NCI-H1436 (cell line): Measurements from ENCODE around the gene PSD2.
A peak's percentile ranks its signal among the peaks of the same experiment; 100 is the strongest.

ENCODE experiments used
- DNase-seq: peaks from one replicate; lab custom pipeline; 2025; lab: John Stamatoyannopoulos, UW

Gene PSD2

GRCh38 chr5:139795074-139796001 lies at the start of gene PSD2:
TSS of gene PSD2 (plus strand) at chr5:139795808. CDS start at chr5:139809441, 13,633 bp downstream.
- peak; percentile 13 for DNase-seq

GRCh38 chr5:139746691-139747582 lies 48.7 kb upstream of the PSD2 start:
- no peak for DNase-seq

DNA sequence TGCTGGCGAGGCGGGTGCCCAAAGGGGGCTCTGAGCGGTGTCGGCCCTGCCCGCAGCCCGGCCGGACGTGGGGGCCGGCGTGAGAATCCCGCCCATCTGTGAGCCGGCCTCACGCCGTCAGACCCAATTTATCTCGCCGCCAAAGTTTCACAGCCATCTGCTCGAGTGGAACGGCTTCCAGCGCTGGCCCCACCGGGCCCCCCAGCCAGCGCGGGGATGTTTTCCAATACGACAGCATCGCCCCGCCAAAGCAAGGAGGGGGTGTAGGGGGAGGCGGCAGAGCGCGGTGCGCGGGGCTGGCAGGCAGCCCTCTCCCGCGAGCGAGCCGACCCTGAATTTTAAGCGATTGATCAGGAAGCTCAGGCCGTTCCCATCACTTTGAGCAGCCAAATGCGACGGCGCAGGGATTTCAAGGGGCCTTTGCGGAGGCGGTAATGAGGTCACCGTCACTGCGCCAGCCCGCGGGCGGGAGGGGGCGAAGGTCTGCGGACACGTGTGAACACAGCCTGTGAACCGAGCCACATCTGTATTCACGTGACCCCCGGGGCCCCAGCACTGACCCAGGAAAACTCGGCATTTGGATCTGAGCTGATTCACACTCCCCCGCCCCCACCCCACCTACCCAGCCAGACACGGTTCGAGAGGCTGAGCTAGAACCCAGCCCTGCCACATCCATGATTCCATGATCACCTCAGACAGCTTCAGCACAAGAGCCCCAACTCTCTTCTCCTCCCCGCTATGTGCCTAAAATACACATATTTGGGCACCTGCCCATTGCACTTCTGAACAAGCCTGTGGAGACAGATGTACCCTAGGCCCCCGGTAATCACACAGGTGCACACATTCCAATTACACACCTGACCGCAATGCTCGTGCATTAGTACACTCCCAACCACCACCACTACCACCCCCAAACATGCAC lies 47.8 kb upstream of the PSD2 start:
- DNase-seq, result no peak

GRCh38 chr5:139748505-139748826 lies 47.1 kb upstream of the PSD2 start:
- no peak for DNase-seq

GRCh38 chr5:139749242-139749641 lies 46.4 kb upstream of the PSD2 start:
- no peak for DNase-seq

DNA sequence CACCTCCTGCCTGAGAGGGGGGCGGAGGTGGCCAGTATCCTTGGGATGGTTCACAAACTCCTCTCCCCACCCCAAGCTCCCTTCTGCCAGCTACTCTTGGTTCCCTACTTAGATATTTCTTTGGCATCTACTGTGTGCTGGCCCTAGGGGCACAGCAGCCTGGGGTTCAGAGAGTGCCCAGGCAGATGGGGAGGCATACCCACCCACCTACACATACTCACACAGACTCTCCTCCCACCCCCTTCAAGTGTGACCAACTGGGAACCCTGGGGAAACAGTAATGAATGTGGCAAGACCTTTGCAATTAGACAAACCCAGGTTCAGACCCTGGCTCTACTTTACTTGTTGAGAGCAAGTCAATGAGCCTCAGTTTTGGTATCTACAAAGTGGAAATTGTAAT lies 44.4 kb upstream of the PSD2 start:
- no peak for DNase-seq

DNA sequence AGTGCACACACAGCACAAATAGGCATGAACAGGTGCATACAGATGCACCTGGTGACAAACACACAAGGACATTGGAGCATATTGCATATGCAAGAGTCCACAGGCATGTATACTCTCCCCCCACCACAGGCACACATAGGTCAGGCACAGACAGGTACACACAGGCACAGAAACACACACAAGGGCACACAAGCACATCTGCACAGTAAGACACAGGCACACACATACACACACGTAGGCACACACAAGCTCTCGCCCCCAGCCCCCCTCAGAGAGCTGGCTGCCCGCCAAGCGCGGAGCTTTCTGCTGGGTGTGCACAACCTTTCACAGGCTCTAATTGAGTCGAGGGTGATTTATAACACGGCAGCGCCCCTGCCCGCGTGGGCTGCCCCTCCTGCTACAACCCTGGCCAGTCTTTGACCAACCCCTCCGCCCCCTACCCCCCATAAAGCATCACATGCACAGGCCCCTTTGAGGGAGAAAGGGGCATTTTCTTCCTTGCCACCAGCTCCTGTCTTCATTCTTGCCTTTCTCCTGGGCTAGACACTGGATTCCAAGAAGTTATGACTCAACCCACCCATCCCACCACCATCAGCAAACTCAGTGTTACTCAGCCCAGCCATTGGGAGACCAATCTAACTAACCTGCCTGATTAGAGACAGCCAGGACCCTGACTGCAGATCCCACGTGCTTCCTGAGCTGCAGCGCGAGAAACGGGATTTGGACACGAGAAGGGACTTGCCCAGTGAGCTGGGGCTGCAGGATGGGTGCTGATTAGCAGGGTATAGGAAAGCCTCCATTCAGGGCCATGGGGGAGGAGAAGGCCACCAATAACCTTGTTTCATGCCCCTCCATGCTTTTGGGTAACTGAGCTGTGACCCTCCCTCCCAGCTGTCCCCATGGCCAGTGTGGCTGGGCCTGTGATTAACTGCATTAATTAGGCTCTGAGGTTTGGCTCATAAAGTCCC lies 42.8 kb upstream of the PSD2 start:
- no peak for DNase-seq

DNA sequence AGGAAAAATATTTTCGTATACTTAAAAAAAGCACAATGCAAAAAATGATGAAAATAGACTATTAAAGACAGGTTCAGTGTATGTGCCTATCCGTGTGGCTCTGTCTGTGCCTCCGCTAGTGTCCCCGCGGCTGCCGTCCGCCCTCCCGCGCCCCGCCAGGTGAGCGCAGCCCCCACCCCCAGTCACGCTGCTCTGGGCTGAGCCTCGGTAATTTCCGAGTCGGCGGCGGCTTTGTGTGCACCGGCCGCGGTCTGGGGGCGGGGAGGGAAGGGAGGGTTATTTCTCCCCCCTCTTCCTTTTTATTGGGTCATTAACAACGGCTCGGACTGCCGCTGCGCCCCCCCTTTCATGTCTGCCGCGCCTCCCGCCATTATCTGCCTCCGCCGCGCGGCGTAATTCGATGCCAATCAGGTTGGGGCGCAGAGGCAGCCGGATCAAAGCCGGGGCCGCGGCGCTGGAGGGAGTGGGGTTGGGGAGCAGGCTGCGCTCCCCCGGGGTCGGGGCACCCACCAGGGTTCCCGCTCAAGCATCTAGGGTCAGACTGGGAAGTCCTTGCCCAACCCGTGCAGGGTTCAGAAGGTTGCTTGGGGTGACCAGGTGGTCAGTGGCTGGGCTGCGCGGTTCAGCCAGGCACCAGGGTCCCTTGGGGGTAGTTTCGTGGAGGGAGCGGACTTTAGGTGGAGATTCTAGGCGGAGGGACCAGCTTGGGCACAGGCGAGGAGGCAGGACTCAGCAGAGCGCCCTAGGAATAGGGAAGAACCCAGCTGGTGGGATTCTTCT lies 39.5 kb upstream of the PSD2 start:
- peak; percentile 52 for DNase-seq

DNA sequence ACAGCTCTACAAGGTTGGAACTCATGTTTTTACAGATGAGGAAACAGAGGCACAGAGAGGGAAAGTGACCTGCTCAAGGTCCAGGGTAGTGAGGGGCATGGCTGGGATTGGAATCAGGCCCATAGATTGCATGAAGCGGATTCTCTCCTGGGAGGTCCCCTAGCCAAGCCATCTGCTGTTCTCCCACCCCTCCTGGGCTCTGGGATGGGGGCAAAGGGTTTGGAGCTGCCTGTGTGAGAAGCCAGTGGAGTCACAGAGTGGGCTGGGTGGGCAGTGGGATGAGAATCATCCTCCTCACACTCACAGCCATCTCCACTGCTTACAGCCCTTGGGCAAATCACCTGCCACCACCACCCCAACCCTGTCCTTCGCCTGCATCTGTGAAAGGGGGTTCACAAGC lies 38.6 kb upstream of the PSD2 start:
- no peak for DNase-seq

GRCh38 chr5:139757727-139758509 lies 37.7 kb upstream of the PSD2 start:
- no peak for DNase-seq

DNA sequence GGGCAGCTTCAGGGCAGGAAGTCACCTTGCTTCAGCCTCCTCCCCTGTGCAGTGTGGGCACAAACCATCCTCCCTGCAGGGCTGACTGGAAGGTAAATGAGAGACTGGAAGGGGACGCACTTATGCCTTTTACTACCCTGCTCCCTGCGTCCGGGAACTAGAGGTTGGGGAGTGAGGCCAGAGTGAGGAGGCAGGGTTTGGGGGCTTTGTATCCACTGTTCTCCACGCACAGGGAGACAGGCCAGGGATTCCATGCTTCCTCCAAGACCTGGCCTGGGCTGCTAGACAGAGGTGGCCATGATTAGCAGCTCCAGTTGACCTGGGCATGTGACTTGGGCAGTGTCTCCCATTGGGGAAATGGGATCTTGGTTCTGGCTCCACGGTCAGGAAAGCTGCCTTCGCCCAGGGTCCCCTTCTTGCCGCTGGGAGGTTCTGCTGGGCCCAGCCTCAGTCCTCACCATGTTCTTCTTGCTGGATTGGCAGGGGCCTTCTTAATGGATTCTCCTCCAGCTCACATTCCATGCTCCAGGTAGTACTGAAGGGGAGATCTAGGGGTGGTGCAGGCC lies 37.0 kb upstream of the PSD2 start:
- no peak for DNase-seq

GRCh38 chr5:139759219-139759721 lies 36.3 kb upstream of the PSD2 start:
- no peak for DNase-seq

DNA sequence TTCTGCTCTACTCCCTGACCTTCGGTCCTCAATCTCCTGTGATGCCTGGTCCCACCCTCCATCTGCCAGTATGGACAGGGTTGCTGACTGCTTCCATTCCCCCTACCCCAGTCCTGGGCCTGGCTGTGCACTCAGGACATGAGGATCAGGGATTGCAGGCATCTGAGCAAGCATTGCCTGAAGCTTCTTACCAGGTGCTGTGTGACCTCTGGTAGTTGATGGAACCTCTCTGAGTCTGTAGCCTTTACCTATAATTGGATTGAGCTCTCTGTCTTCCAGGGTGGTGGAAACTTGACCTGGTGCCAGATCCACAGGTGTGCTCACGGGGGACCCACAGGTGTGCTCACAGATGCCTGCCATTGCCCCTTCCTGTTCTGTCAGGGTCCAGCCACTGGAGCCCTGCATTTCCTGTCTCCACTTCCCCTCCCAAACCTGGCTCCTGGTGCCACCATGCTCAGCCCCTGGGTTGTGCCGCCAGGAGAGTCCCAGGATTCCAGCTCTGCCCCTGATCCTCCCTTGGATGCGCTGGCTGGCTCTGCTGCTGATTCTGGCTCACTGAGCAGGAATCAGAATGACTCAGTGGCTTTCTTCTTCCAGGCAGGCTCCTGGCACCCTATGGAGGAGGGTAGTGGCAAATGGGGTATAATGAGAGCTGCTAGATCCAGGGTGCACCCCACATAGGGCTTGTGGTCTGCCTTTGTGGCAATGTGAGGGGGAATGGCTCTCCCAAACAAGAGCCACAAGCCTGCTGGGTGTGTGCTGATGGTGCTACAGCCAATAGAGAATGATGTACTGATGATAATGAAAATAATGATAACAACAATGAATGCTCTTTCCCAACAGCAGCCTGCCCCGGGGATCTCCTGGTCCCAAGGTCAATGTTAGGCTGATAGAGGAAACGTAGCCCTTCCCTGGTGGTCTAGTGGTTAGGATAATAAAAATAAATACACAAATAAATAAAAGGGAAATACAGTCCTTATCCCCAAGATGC lies 35.2 kb upstream of the PSD2 start:
- no peak for DNase-seq

DNA sequence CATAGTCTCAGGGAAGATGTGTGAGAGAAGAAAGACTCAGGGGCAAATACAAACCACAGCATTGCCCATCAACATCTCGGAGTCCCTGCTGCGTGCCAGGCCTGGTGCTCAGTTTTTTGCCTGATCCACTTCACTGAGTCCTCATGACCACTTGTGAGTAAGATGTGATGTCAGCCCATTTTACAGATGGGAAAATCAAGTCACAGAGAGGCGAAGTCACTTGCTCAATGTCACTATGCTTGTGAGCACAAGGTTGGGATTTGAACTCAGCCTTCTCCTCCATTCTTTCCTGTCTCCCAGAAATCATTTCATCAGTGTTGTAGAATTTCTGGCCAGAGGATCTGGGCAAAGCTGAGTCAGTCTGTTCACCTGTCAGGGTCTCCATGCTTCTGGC lies 34.6 kb upstream of the PSD2 start:
- no peak for DNase-seq

DNA sequence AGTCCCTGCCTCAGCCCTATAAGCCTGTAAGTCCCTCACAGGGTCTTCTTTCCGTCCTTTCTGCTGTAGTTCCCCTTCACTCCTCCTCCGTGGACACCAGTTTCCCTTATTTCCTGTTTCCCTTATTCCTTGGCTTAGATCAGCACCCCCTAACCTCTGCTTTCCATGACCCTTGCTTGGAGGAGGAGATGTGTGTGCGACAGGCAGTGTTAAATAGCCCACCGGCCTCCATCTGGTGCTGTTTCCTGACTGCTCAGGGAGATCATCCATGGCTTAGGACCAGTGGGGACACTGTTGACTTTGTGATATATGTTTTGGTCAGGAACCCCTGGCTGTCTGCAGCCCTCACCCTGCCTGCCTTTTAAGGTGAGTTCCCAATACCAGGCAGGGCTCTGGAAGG lies 34.1 kb upstream of the PSD2 start:
- DNase-seq, result no peak

DNA sequence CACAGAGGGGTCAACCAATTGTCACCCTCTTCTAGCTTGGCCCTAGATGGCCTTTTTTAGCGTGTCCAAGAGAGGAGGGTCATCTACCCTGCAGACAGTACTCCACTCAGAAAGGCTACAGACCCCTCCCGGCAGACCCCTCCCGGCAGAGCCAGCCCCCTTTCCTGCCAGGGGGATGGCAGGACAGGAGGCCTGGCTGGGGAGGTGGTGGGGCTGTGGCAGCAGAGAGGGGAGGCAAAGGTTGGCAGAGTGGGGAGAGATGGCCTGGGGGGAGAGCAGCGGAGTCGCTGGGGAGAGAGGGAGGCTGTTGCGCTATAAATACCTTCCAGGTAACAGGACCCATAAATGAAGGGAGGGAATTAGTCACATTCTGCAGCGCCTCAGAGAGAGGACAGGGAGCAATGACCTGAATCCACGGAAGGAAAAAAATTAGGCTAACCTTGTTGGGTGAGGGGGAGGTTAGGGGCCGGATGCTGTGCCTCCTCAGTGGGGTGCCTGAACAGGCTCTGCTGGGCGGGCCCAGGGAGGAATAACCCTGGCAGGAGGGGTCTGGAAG lies 32.9 kb upstream of the PSD2 start:
- DNase-seq, result no peak
